Gastrocnemius medialis (tissue), 4 donors: ENCODE measurements around the gene SMIM38.

Experiments
- POLR2A ChIP-seq, 2 donors: fragments of 450-650 bp; IDR thresholded peaks; one replicate each; pipeline ENCODE4 v1.6.1; 2017; ENCODE audit warnings: antibody characterized with exemption in 2 of 2, mild to moderate bottlenecking in 2 of 2, moderate library complexity in 2 of 2
- TF ChIP-seq, protein P1 (sequence below), 5 experiments: fragments of 450-650 bp in 3 of 5; fragments of 200-600 bp in 2 of 5; sonication (generic) in 2 of 5; IDR thresholded peaks in 4 of 5; conservative IDR thresholded peaks in 1 of 5; 1 replicate in 4 of 5; 2 replicates in 1 of 5; pipeline ENCODE4 v1.5.1; 2016 to 2019; ENCODE audit warnings: antibody characterized with exemption in 5 of 5, mild to moderate bottlenecking in 3 of 5, moderate library complexity in 3 of 5

DNA sequence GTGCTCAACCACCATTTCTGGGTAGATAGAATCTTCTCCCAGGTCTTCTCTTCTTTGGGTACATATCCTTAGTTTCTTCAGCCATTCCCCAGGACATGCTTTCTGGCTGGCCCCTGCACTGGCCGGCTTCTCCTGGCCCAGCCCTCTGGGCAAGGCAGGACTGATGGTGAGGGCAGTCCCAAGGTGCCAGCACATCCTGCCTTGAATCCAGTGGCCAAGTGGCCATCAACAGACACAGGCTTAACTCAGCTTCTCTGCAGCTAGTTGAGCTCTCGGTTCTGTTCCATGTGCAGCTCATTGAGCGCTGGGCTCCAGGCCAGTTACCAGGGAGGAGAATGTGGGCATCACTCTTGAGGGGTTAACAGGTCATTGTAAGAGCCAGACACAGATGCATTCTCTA lies 17.6 kb downstream of the SMIM38 start:
- TF ChIP-seq, protein P1, sequence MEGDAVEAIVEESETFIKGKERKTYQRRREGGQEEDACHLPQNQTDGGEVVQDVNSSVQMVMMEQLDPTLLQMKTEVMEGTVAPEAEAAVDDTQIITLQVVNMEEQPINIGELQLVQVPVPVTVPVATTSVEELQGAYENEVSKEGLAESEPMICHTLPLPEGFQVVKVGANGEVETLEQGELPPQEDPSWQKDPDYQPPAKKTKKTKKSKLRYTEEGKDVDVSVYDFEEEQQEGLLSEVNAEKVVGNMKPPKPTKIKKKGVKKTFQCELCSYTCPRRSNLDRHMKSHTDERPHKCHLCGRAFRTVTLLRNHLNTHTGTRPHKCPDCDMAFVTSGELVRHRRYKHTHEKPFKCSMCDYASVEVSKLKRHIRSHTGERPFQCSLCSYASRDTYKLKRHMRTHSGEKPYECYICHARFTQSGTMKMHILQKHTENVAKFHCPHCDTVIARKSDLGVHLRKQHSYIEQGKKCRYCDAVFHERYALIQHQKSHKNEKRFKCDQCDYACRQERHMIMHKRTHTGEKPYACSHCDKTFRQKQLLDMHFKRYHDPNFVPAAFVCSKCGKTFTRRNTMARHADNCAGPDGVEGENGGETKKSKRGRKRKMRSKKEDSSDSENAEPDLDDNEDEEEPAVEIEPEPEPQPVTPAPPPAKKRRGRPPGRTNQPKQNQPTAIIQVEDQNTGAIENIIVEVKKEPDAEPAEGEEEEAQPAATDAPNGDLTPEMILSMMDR (IDR thresholded peaks at IDR 0.05 in 4 of 5, conservative IDR thresholded peaks at IDR 0.05 in 1 of 5): no peak
- no peak for TF ChIP-seq POLR2A (IDR thresholded peaks at IDR 0.05)
